ENCODE results near the gene ZBTB8A. TPM values are rescaled to one million over a fixed set of nuclear protein-coding genes. Genes with fewer than 3 reads are reported as not detected.
"Not testable (repeated sequence)": the region's sequence is repeated elsewhere in the genome, so short reads cannot be mapped to it uniquely, and the experiment has no call there.

ZBTB8A gene
- total RNA-seq, 2 donors from 2014 or later: not detected

DNA sequence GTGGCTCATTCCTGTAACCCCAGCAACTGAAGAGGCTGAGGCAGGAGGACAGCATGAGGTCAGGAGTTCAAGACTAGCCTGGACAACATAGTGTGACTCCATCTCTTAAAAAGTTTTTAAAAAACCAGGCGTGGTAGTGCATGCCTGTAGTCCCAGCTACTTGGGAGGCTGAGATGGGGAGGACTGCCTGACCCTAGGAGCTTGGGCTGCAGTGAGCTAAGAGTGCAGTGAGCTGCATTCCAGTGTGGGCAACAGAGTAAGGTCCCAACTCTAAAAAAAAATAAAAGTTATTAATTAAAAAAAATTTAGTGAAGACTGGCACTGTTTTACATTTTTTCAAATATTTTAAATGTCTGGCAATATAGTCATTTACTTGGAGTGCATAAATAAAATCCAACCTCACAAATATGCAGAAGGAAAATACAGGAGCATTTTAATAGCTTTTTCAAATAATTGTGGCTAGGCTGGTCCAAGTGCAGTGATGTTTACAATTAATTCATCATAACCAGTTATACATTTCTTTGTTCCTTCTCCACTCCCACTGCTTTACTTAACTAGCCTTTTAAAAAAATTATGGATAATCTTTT, 100.4 kb downstream of the ZBTB8A start:
- Mint-ChIP-seq H3K36me3 (ENCODE audit: low read depth) (no peaks in the 10 kb centered on the region), H3K27ac (peak overlapping the region; percentile 34), H3K4me1 (peaks cover 12% of the 10 kb centered on the region), H3K4me3 (no peak overlapping the region), H3K27me3 (no peaks in the 10 kb centered on the region)
- ATAC-seq (no peak), DNase-seq (no peak)
- H3K9me3 ChIP-seq (ENCODE audit: control insufficient read depth, low read length, poor library complexity, severe bottlenecking): no peaks in the 10 kb centered on the region

DNA sequence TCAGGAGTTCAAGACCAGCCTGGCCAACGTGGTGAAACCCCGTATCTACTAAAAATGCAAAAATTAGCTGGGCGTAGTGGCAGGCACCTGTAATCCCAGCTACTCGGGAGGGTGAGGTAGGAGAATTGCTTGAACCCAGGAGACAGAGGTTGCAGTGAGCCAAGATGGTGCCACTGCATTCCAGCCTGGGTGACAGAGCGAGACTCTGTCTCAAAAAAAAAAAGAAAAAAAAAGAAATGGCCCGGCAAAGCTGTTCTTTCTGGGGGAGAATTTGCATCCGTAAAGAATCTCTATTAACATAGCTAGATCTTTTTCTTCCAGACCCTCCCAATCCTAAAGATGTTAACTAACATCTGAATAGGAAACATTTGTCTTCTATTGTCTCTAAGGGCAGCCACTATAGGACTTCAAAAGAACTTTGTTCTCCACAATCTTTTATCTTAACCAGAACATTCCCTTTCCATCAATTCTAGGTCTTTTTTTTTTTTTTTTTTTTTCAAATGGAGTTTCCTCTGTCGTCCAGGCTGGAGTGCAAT, 103.1 kb downstream of the ZBTB8A start:
- not testable (repeated sequence) for DNase-seq; H3K27me3 Mint-ChIP-seq; H3K27ac Mint-ChIP-seq; H3K36me3 Mint-ChIP-seq (ENCODE audit: low read depth); ATAC-seq; H3K9me3 ChIP-seq (ENCODE audit: control insufficient read depth, low read length, poor library complexity, severe bottlenecking); H3K4me1 Mint-ChIP-seq; H3K4me3 Mint-ChIP-seq

DNA sequence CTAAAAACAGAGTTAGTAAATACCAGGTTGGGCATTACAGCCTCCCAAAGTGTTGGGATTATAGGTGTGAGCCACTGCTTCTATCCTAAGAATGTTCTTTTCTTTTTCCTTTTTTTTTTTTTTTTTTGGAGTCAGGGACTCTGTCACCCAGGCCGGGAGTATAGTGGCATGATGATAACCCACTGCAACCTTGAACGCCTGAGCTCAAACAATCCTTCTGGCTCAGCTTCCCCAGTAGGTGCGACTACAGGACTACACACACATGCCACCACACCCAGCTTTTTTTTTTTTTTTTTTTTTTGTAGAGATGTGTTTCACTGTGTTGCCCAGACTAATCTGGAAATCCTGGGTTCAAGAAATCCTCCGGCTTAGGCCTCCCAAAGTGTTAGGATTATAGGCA, 105.2 kb downstream of the ZBTB8A start:
- Mint-ChIP-seq H3K4me3 (no peak overlapping the region), H3K4me1 (peaks cover 14% of the 10 kb centered on the region), H3K27ac (no peak overlapping the region), H3K27me3 (no peaks in the 10 kb centered on the region), H3K36me3 (ENCODE audit: low read depth) (no peaks in the 10 kb centered on the region)
- DNase-seq (no peak), ATAC-seq (no peak)
- H3K9me3 ChIP-seq (ENCODE audit: control insufficient read depth, low read length, poor library complexity, severe bottlenecking): no peaks in the 10 kb centered on the region

DNA sequence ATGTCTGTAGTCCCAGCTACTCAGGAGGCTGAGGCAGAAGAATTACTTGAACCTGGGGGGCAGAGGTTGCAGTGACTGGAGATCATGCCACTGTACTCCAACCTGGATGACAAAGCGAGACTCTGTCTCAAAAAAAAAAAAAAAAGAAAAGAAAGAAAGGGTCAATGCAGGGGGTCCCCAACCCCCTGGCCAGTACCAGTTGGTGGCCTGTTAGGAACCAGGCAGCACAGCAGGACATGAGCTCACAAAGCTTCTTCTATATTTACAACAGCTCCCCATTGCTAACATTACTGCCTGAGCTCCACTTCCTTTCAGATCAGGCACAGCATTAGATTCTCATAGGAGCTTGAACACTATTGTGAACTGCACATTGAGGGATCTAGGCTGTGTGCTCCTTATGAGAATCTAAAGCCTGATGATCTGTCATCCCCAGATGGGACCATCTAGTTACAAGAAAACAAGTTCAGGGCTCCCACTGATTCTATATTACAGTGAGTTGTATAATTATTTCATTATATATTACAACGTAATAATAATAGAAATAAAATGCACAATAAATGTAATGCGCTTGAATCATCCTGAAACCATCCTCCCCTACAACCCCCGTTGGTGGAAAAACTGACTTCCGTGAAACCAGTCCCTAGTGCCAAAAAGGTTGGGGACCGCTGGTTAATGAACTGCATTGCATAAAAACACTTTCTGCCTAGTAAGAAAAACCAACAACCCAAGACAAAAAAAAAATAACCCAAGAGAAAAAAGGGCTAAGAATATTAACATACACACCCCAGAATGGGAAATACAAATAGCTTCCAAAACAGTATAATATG, 108.3 kb downstream of the ZBTB8A start:
- DNase-seq: no peak
- Mint-ChIP-seq H3K36me3 (ENCODE audit: low read depth) (no peaks in the 10 kb centered on the region), H3K27ac (peak overlapping the region; percentile 99), H3K4me3 (peak overlapping the region; percentile 76), H3K4me1 (peaks cover 31% of the 10 kb centered on the region), H3K27me3 (no peaks in the 10 kb centered on the region)
- H3K9me3 ChIP-seq (ENCODE audit: control insufficient read depth, low read length, poor library complexity, severe bottlenecking): no peaks in the 10 kb centered on the region
- no peak for ATAC-seq

DNA sequence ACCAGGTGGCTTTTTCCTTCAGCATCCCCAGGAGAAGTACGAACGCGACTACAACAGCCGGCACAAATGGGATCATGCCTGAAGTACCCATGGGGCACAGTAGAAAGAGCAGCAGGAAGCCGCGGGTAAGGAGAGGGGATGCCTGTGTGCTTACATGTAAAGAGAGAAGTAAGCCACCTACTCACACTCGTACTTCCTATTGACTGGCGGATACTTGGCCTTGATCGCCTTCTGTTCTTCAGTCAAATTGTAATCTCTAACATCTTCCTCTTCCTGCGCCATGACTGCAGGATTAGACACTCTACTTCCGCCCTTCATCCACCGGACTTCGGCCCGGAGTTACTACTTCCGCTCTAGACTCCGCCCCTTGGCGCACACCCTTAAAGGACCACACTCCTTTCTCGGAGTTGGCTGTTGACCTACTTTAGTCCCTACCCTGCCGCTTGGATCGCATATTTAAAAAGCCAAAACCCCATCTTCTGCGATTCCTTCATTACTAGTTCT, 111.1 kb downstream of the ZBTB8A start, which contains the start of gene ZBTB8OS:
ZBTB8OS (minus strand) TSS at position 303 of the 504 bp plus-strand sequence; CDS start at position 282, 21 bp downstream.
- Mint-ChIP-seq H3K4me3 (peak within 1 kb of the TSS; percentile 93), H3K36me3 (ENCODE audit: low read depth) (no peaks in the 10 kb centered on the region), H3K27me3 (no peaks in the 10 kb centered on the region), H3K4me1 (peaks cover 39% of the 10 kb centered on the region), H3K27ac (peak within 1 kb of the TSS; percentile 99)
- no peaks in the 10 kb centered on the region for H3K9me3 ChIP-seq (ENCODE audit: control insufficient read depth, low read length, poor library complexity, severe bottlenecking)
- DNase-seq (peak; percentile 74 to 83 (median 75)), ATAC-seq (peak; percentile 77)

DNA sequence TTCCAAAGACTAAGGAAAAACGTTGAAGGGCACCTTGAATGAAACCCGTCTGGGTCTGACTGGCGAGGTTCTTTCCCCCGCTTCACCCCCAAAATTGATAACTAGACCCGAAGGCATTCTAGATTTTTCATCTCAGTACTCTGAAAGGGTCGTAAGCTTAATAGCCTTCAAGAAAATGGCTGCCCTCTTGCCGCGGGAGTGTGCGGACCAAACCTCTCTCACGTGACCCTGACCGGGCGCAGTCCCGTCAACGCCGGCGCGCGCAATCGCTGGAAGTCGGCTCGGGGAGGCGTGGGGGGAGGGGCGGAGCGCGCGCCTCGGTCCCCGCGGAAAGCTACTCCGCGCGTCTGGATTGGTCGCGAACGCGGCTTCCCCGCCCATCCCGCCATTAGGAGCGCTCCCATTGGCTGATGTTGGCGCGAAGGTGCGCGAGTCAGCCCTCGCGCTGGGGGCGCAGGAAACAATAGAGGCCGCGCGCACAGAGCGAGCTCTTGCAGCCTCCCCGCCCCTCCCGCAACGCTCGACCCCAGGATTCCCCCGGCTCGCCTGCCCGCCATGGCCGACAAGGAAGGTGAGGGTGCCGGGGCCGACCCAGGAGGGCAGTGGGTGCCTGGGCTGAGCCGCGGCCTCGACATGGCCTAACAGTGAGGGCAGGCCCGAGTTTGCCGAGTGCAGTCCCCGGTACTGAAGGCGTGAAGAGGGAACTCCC, 111.7 kb downstream of the ZBTB8A start, which contains the start of gene RBBP4:
RBBP4 (plus strand) TSS at position 457 of the 709 bp plus-strand sequence; CDS start at position 556, 99 bp downstream.
- H3K4me3 Mint-ChIP-seq: peak within 1 kb of the TSS; percentile 93
- peaks cover 4% of the 10 kb centered on the region for H3K36me3 Mint-ChIP-seq (ENCODE audit: low read depth)
- peak within 1 kb of the TSS; percentile 99 for H3K27ac Mint-ChIP-seq
- peak; percentile 86 for ATAC-seq
- peak; percentile 97 to 98 (median 98) for DNase-seq
- H3K27me3 Mint-ChIP-seq: no peaks in the 10 kb centered on the region
- no peaks in the 10 kb centered on the region for H3K9me3 ChIP-seq (ENCODE audit: control insufficient read depth, low read length, poor library complexity, severe bottlenecking)
- peaks cover 45% of the 10 kb centered on the region for H3K4me1 Mint-ChIP-seq

DNA sequence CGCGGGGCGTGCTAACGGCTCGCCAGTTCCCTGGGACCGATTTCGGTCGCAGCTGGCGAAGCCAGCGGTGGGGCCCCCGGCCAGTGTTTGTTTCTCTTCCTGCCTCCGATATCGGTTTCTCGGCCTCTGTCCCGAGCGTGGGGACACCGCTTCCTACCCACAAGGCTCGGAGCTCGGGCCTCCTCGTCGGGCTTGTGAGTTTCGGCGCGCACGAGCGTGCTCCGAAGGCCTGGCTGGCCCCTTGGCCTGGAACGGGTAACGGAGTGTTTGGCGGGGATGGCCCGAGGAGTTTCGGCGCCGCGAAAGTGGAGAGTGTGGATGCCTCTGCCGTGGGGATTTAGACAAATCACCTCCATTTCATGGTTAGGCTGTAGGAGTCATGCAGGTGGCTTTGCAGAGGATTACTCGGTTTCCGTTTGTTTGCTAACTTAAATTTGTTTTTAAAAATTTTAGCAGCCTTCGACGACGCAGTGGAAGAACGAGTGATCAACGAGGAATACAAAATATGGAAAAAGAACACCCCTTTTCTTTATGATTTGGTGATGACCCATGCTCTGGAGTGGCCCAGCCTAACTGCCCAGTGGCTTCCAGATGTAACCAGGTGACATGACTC, 112.3 kb downstream of the ZBTB8A start:
- no peak for ATAC-seq
- Mint-ChIP-seq H3K4me1 (peaks cover 46% of the 10 kb centered on the region), H3K36me3 (ENCODE audit: low read depth) (peaks cover 4% of the 10 kb centered on the region), H3K4me3 (peak overlapping the region; percentile 93), H3K27me3 (no peaks in the 10 kb centered on the region), H3K27ac (peak overlapping the region; percentile 99)
- DNase-seq: no peak
- H3K9me3 ChIP-seq (ENCODE audit: control insufficient read depth, low read length, poor library complexity, severe bottlenecking): no peaks in the 10 kb centered on the region

- H3K36me3 Mint-ChIP-seq (ENCODE audit: low read depth): peaks cover 6% of the 10 kb centered on the region
- ATAC-seq (no peak), DNase-seq (no peak)
- H3K27ac Mint-ChIP-seq: peak overlapping the region; percentile 99
- no peaks in the 10 kb centered on the region for H3K27me3 Mint-ChIP-seq
- no peaks in the 10 kb centered on the region for H3K9me3 ChIP-seq (ENCODE audit: control insufficient read depth, low read length, poor library complexity, severe bottlenecking)
- peaks cover 48% of the 10 kb centered on the region for H3K4me1 Mint-ChIP-seq
- H3K4me3 Mint-ChIP-seq: peak overlapping the region; percentile 93
Observed at GRCh38 chr1:32652244-32652962, 113.2 kb downstream of the ZBTB8A start.

Other genes with a start within 250 kb of the ZBTB8A start
- 10 to 100 TPM; 81.6 to 86.2 TPM for gene HDAC1, start 247.3 kb upstream of the ZBTB8A start, total RNA-seq
- 10 to 100 TPM; 18.4 to 24.4 TPM for gene MARCKSL1, start 203.2 kb upstream of the ZBTB8A start, total RNA-seq
- 10 to 100 TPM; 30.1 to 32.9 TPM for gene FAM229A, start 176.9 kb upstream of the ZBTB8A start, total RNA-seq
- 1 to 10 TPM in 1 of 2 donors, not detected in 1; 1.2 TPM for gene TSSK3, start 176.9 kb upstream of the ZBTB8A start, total RNA-seq
- gene BSDC1, start 145.0 kb upstream of the ZBTB8A start, total RNA-seq: 100 to 1,000 TPM; 177 to 181 TPM
- gene ZBTB8B, start 74.4 kb upstream of the ZBTB8A start, total RNA-seq: not detected
- 10 to 100 TPM; 40.5 to 41.9 TPM for gene ZBTB8OS, start 111.1 kb downstream of the ZBTB8A start, total RNA-seq
- gene RBBP4, start 111.8 kb downstream of the ZBTB8A start, total RNA-seq: 100 to 1,000 TPM; 130 to 152 TPM
- gene SYNC, start 163.3 kb downstream of the ZBTB8A start, total RNA-seq: not detected

All from T-helper 17 cell (primary cell).